OCI-LY3 (cell line): Measurements from ENCODE around the gene CYBC1.
A peak's percentile ranks its signal among the peaks of the same experiment; 100 is the strongest.
"Not testable (repeated sequence)": the region's sequence is repeated elsewhere in the genome, so short reads cannot be mapped to it uniquely, and the experiment has no call there.

Experiments
- H2AFZ ChIP-seq: fragments of 200-600, 300-600 bp; shearing (Covaris generic); 2 replicates; pipeline ENCODE4 v1.6.0; 2014; ENCODE audit warnings: antibody characterized with exemption, low read depth, low read length
- H3K27ac ChIP-seq: fragments of 200-600, 300-600 bp; sonication (generic); 2 replicates; pipeline ENCODE4 v1.5.1; 2014; ENCODE audit warnings: mild to moderate bottlenecking, low read length, moderate library complexity, mixed read lengths
- H3K27me3 ChIP-seq: fragments of 200-600, 300-600 bp; sonication (generic); 2 replicates; pipeline ENCODE4 v1.6.1; 2014; ENCODE audit warnings: low read depth, low read length, mixed read lengths
- H3K36me3 ChIP-seq: fragments of 200-600, 300-600 bp; sonication (generic); replicated peaks from 2 replicates; pipeline ENCODE3; 2014; ENCODE audit warnings: low read depth, low read length, mixed read lengths
- H3K4me1 ChIP-seq: fragments of 300-600, 200-600 bp; sonication (generic); 2 replicates; pipeline ENCODE4 v1.6.1; 2014; ENCODE audit warnings: low read length, mixed read lengths
- H3K4me2 ChIP-seq: fragments of 200-600, 300-600 bp; sonication (generic); 2 replicates; pipeline ENCODE4 v1.6.1; 2014; ENCODE audit warnings: low read length, mixed read lengths
- H3K4me3 ChIP-seq: fragments of 300-600, 200-600 bp; sonication (generic); 2 replicates; pipeline ENCODE4 v1.5.1; 2014; ENCODE audit warnings: antibody characterized with exemption, mild to moderate bottlenecking, low read length, moderate library complexity
- H3K79me2 ChIP-seq: fragments of 300-600, 200-600 bp; shearing (Covaris generic); 2 replicates; pipeline ENCODE4 v1.6.1; 2014; ENCODE audit warnings: mild to moderate bottlenecking, low read length, mixed read lengths
- H3K9ac ChIP-seq: fragments of 300-600, 200-600 bp; shearing (Covaris generic); 2 replicates; pipeline ENCODE4 v1.6.0; 2014; ENCODE audit warnings: mild to moderate bottlenecking, low read length, moderate library complexity
- H3K9me3 ChIP-seq: fragments of 200-600, 300-600 bp; shearing (Covaris generic); 2 replicates; pipeline ENCODE4 v1.6.1; 2014; ENCODE audit warnings: low read length, mixed read lengths; ENCODE audit not compliant: insufficient read depth
- H4K20me1 ChIP-seq: fragments of 200-600, 300-600 bp; sonication (generic); 2 replicates; pipeline ENCODE4 v1.6.1; 2016; ENCODE audit warnings: low read length, mixed read lengths; ENCODE audit not compliant: insufficient read depth
- CTCF ChIP-seq: fragments of 200-600, 300-600 bp; sonication (generic); IDR thresholded peaks from 2 replicates; pipeline ENCODE4 v1.5.1; 2014; ENCODE audit warnings: antibody characterized with exemption, low read length, low read depth
- EZH2phosphoT487 ChIP-seq: fragments of 200-600 bp; shearing (Covaris generic); IDR thresholded peaks from 2 replicates; pipeline ENCODE4 v1.6.1; 2018; ENCODE audit warnings: antibody characterized with exemption, mixed run types, low read depth

Gene CYBC1

GRCh38 chr17:82414548-82415281 is 35.8 kb downstream of the CYBC1 start:
- Histone ChIP-seq H3K27me3 (no peaks in the 10 kb centered on the region), H2AFZ (no peak overlapping the region), H3K4me3 (no peak overlapping the region), H3K9ac (no peak overlapping the region), H4K20me1 (peaks cover 14% of the 10 kb centered on the region), H3K79me2 (no peaks in the 10 kb centered on the region), H3K4me2 (peak overlapping the region; percentile 40), H3K36me3 (no peaks in the 10 kb centered on the region), H3K9me3 (no peaks in the 10 kb centered on the region), H3K4me1 (peaks cover 13% of the 10 kb centered on the region), H3K27ac (no peak overlapping the region)
- TF ChIP-seq EZH2phosphoT487: no peak
- peak; percentile 98 for TF ChIP-seq CTCF

- H3K4me2 ChIP-seq: no peak overlapping the region
- H3K4me1 ChIP-seq: peaks cover 9% of the 10 kb centered on the region
- no peak overlapping the region for H3K9ac ChIP-seq
These were observed 37.7 kb downstream of the CYBC1 start for GRCh38 chr17:82412535-82413520.

GRCh38 chr17:82412081-82412480 is 38.5 kb downstream of the CYBC1 start:
- not testable (repeated sequence) for H4K20me1 ChIP-seq, H3K36me3 ChIP-seq, H3K27ac ChIP-seq, H3K27me3 ChIP-seq, H3K79me2 ChIP-seq, H3K4me1 ChIP-seq, H3K9me3 ChIP-seq, H2AFZ ChIP-seq, H3K4me2 ChIP-seq, H3K9ac ChIP-seq, H3K4me3 ChIP-seq

More at GRCh38 chr17:82412535-82413520, 37.7 kb downstream of the CYBC1 start:
- Histone ChIP-seq H3K79me2 (no peaks in the 10 kb centered on the region), H2AFZ (no peak overlapping the region), H3K9me3 (no peaks in the 10 kb centered on the region), H3K27me3 (no peaks in the 10 kb centered on the region), H4K20me1 (peaks cover 13% of the 10 kb centered on the region), H3K36me3 (no peaks in the 10 kb centered on the region), H3K4me3 (no peak overlapping the region), H3K27ac (no peak overlapping the region)
- TF ChIP-seq EZH2phosphoT487: no peak

GRCh38 chr17:82411396-82412053 is 39.0 kb downstream of the CYBC1 start:
- peaks cover 10% of the 10 kb centered on the region for H4K20me1 ChIP-seq
- no peaks in the 10 kb centered on the region for H3K79me2 ChIP-seq
- no peak overlapping the region for H2AFZ ChIP-seq
- no peaks in the 10 kb centered on the region for H3K9me3 ChIP-seq
- H3K36me3 ChIP-seq: no peaks in the 10 kb centered on the region
- 0 out of 2 replicates have a peak, but pooled peaks cover 5% of the 10 kb centered on the region for H3K4me1 ChIP-seq
- no peak overlapping the region for H3K4me2 ChIP-seq
- no peak overlapping the region for H3K27ac ChIP-seq
- H3K27me3 ChIP-seq: no peaks in the 10 kb centered on the region
- no peak overlapping the region for H3K4me3 ChIP-seq
- no peak overlapping the region for H3K9ac ChIP-seq
- TF ChIP-seq EZH2phosphoT487: no peak
- no peak for TF ChIP-seq CTCF
